BLaER1 treated with 17β-estradiol and CSF1 and Interleukin-3, amounts not matched to agents 10 nM and 100 nM (cell line): ENCODE measurements around the gene TOPORS.

Source experiments
- H3K27ac ChIP-seq, 11 experiments: shearing (Covaris generic); formaldehyde crosslinking; 2 replicates each; pipeline ENCODE4 v1.8.1; 2022
- H3K27me3 ChIP-seq, 11 experiments: shearing (Covaris generic); formaldehyde crosslinking; 2 replicates each; pipeline ENCODE4 v1.8.1; 2022
- H3K36me3 ChIP-seq, 11 experiments: shearing (Covaris generic); formaldehyde crosslinking; 2 replicates each; pipeline ENCODE4 v1.8.1; 2022
- H3K4me1 ChIP-seq, 10 experiments: shearing (Covaris generic); formaldehyde crosslinking; 2 replicates each; pipeline ENCODE4 v1.8.1; 2022
- H3K4me2 ChIP-seq, 11 experiments: shearing (Covaris generic); formaldehyde crosslinking; 2 replicates each; pipeline ENCODE4 v1.8.1; 2022
- H3K4me3 ChIP-seq, 10 experiments: shearing (Covaris generic); formaldehyde crosslinking; 2 replicates each; pipeline ENCODE4 v1.8.1; 2022
- H3K9ac ChIP-seq, 11 experiments: shearing (Covaris generic); formaldehyde crosslinking; 2 replicates each; pipeline ENCODE4 v1.8.1; 2022
- H3K9me3 ChIP-seq, 11 experiments: shearing (Covaris generic); formaldehyde crosslinking; replicated peaks in 1 of 11; 2 replicates each; pipeline ENCODE4 v1.8.1; 2022
- H4K20me1 ChIP-seq, 11 experiments: shearing (Covaris generic); formaldehyde crosslinking; 2 replicates each; pipeline ENCODE4 v1.8.1; 2022
- Cebpa-rat ChIP-seq, 11 experiments: shearing (Covaris generic); IDR thresholded peaks; 2 replicates each; pipeline ENCODE4 v1.8.1; 2022

Gene TOPORS

DNA sequence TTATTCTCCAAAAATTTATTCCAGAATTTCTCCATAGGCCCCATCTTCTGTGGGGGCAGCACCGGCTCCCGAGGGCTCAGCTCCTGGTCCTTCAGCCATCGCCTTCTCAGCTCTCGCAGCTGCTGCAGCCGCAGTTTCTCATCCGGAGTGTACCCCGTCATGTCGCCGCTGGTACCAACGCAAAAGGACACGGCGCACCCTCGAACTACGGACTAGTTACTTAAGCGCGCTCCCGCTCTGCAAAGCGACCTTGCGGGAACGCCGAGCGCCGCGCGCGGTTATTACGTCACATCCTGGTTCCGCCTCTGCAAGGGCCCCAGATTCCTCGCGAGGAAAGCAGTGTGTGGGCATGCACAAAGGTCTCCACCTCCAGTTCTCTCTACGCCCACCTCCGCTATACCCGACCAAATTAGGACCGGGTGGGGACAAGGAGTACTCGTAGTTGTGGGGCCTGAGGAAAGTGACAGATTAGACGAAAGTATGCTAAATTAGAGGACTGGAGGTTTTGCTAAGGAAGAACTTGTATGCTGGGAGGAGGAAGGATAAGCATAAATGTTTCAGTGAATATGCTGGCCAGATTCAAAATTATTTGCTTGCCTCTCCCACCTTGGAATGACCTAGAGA is 20.6 kb upstream of the TOPORS start, which contains the start of gene NDUFB6:
TSS of gene NDUFB6 (minus strand) at position 260 of the 624 bp plus-strand sequence. CDS start at position 161, 99 bp downstream.
- H3K9me3 ChIP-seq: no peaks in the 10 kb centered on the region
- H3K27ac ChIP-seq: peak within 1 kb of the TSS; percentile 62 to 85 (median 75)
- peaks cover 19 to 23% (median 22%) of the 10 kb centered on the region in 10 experiments for H3K4me1 ChIP-seq
- peaks cover 0 to 31% (median 13%) of the 10 kb centered on the region in 11 experiments; a peak in 11 of 22 replicates for H4K20me1 ChIP-seq
- peak within 1 kb of the TSS; percentile 82 to 91 (median 85) for H3K9ac ChIP-seq
- peak in 3 of 11 experiments; percentile 39 to 79 (median 71); a peak in 5 of 22 replicates for TF ChIP-seq Cebpa-rat (IDR thresholded peaks at IDR 0.05)
- no peaks in the 10 kb centered on the region for H3K27me3 ChIP-seq
- H3K4me2 ChIP-seq: peak within 1 kb of the TSS; percentile 77 to 96 (median 86)
- H3K4me3 ChIP-seq: peak within 1 kb of the TSS; percentile 83 to 98 (median 94)
- peaks cover 4 to 25% (median 17%) of the 10 kb centered on the region in 11 experiments; a peak in 19 of 22 replicates for H3K36me3 ChIP-seq

DNA sequence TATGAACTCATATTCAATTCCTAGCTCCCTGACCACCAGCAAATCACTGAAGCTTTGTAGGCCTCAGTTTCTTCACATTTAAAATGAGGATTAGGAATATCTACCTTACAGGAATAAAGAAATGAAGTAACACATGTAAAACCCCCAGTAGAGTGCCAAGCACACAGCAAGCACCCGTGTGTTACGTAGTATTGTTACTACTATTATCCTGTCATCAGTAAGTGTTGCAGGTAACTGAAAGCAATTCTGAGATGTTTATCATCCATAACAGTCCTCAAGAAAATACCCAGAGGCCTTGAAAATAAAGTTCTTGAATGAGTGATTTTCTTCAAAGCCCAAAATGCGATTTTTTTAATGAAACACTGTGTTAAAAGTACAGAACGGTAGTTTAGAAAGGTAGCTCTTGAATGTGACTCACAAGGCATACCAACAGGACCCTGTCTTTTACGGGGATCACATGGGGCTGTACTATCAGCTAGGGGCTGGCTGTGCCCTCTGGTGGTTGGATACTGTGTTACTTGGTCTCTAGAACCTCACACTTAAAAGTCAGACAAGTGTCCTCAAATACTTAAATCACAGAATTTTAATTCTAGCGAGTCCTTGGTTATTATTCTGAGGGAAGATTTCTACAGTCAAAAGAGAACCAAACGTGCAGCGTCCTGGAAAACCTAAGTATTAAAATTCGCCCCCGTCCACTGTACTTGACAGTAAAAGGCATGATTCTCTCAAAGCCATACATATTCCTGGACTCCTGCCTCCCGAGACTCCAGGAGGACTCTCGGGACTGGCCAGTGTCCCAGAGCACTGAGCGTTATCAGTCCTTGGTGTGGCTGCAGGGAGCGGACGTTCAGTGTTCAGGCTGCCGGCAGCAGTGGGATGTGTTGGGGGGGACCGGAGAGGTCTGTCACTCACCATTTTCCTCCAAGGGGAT is 19.8 kb upstream of the TOPORS start:
- peaks cover 0 to 35% (median 15%) of the 10 kb centered on the region in 11 experiments; a peak in 12 of 22 replicates for H4K20me1 ChIP-seq
- peaks cover 19 to 23% (median 22%) of the 10 kb centered on the region in 10 experiments for H3K4me1 ChIP-seq
- peak overlapping the region; percentile 83 to 98 (median 94) for H3K4me3 ChIP-seq
- H3K4me2 ChIP-seq: peak overlapping the region; percentile 77 to 96 (median 86)
- H3K9ac ChIP-seq: peak overlapping the region; percentile 82 to 91 (median 85)
- no peak for TF ChIP-seq Cebpa-rat (IDR thresholded peaks at IDR 0.05)
- peaks cover 11 to 32% (median 25%) of the 10 kb centered on the region in 11 experiments for H3K36me3 ChIP-seq
- H3K9me3 ChIP-seq: no peaks in the 10 kb centered on the region
- H3K27ac ChIP-seq: peak overlapping the region; percentile 50 to 85 (median 75)
- H3K27me3 ChIP-seq: no peaks in the 10 kb centered on the region

DNA sequence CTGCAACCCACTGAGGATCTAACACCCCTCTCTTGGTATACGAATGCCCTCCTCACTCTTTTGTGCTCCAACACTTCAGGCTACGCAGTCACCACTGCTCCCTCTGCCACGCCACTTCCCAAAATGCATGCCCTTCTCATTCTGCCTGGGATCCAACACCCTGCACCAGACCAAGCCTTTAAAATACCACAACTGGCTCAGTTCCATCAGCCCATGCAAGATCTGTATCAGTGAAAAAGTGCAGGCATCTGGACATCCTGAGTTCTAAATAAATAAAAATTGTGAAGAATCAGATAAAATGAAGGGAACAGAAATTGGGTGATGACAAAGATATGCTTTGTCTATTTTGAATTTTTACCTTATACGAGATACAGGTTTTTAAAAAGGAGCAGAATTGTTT is 17.9 kb upstream of the TOPORS start:
- H3K4me3 ChIP-seq: no peak overlapping the region
- no peak overlapping the region for H3K27ac ChIP-seq
- peaks cover 0 to 50% (median 25%) of the 10 kb centered on the region in 11 experiments; a peak in 15 of 22 replicates for H4K20me1 ChIP-seq
- H3K4me2 ChIP-seq: no peak overlapping the region
- H3K27me3 ChIP-seq: no peaks in the 10 kb centered on the region
- H3K36me3 ChIP-seq: peaks cover 30 to 52% (median 45%) of the 10 kb centered on the region in 11 experiments
- TF ChIP-seq Cebpa-rat (IDR thresholded peaks at IDR 0.05): no peak
- H3K9me3 ChIP-seq: no peaks in the 10 kb centered on the region
- H3K9ac ChIP-seq: 0 out of 22 replicates have a peak overlapping the region, but pooled peaks of 3 of the 11 experiments have one; percentile 5 to 39 (median 16)
- H3K4me1 ChIP-seq: peaks cover 19 to 23% (median 22%) of the 10 kb centered on the region in 10 experiments

DNA sequence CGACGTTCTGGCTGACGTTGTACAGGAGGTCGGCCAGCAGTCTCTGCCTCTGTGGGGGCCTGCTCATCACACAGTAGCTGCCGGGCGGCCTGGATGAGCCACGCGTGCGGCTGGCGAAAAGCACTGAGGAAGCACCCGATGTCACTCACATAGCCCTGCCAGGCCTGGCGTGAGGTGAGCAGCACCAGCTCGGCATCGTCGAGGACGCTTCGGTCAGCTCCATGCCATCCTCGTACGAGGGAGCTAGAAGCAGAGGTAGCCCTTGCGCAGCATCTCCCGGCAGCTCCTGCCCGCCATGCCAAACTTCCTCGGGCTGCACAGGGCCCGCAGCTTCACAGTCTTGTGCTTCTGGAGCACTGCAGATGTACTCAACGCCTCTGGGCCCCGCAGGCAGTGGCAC is 14.4 kb upstream of the TOPORS start:
- peaks cover 40 to 80% (median 56%) of the 10 kb centered on the region in 11 experiments for H3K36me3 ChIP-seq
- no peak overlapping the region for H3K9ac ChIP-seq
- H3K9me3 ChIP-seq: no peaks in the 10 kb centered on the region
- H3K27ac ChIP-seq: no peak overlapping the region
- H3K4me3 ChIP-seq: no peak overlapping the region
- no peaks in the 10 kb centered on the region for H3K27me3 ChIP-seq
- H3K4me1 ChIP-seq: peaks cover 9 to 12% (median 10%) of the 10 kb centered on the region in 10 experiments; a peak in 19 of 20 replicates
- no peak for TF ChIP-seq Cebpa-rat (IDR thresholded peaks at IDR 0.05)
- no peak overlapping the region for H3K4me2 ChIP-seq
- peaks cover 0 to 61% (median 25%) of the 10 kb centered on the region in 11 experiments; a peak in 17 of 22 replicates for H4K20me1 ChIP-seq

DNA sequence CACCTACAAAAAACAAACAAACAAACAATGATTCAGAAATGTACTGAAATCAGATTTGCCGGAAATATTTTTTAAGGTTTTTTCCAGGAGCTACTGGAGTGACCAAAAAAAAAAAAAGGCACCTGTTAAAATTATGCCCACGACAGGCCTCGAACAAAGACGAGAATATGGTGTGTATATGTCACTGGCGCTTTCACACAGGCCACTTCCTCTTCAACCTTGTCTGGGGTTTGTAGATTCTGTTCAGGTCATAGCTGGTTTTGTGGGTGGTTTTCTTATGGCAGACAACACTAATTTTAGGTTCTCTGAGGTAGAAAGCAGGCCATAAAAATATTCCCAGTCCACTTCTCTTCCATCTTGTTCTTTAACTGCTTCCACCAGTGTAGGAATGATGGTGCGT is 13.6 kb upstream of the TOPORS start:
- no peaks in the 10 kb centered on the region for H3K27me3 ChIP-seq
- no peak overlapping the region for H3K27ac ChIP-seq
- H3K9ac ChIP-seq: no peak overlapping the region
- H3K4me1 ChIP-seq: peaks cover under 1 to 4% (median 3%) of the 10 kb centered on the region in 10 experiments; a peak in 12 of 20 replicates
- peaks cover 0 to 53% (median 25%) of the 10 kb centered on the region in 11 experiments; a peak in 16 of 22 replicates for H4K20me1 ChIP-seq
- no peaks in the 10 kb centered on the region for H3K9me3 ChIP-seq
- no peak overlapping the region for H3K4me3 ChIP-seq
- peaks cover 40 to 87% (median 56%) of the 10 kb centered on the region in 11 experiments for H3K36me3 ChIP-seq
- no peak for TF ChIP-seq Cebpa-rat (IDR thresholded peaks at IDR 0.05)
- no peak overlapping the region for H3K4me2 ChIP-seq

DNA sequence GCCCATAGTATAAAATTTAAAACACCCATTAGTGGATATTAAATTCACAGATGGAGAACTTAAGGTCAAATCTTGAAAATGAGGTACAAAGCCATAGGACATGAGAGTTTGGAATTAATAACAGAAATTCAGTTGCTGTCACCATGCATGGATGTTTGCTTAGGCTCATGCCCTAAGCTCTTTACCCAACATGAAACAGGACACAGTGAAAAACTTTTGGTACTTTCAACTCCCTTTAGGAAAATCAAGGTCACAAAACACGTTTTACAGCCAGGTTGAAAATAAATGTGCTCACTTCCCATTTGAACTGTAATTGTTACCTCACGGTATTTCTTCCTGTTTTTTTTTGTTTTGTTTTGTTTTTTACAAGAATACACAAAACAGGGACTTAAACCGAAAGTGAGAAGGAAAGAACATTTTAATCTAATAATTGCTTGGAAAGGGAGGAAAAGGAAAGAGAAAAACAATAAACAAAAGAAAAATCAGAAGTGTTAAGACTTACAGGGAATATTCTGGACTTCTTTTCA is 6.1 kb upstream of the TOPORS start:
- Histone ChIP-seq H3K9ac (peak overlapping the region in 3 of 11 experiments; percentile 31 to 46 (median 35); a peak in 4 of 22 replicates), H3K4me2 (peak overlapping the region in 5 of 11 experiments; percentile 14 to 67 (median 52); a peak in 7 of 22 replicates), H3K36me3 (peaks cover 0 to 25% (median 3%) of the 10 kb centered on the region in 11 experiments; a peak in 4 of 22 replicates), H4K20me1 (peaks cover 0 to 25% (median 0%) of the 10 kb centered on the region in 11 experiments; a peak in 3 of 22 replicates), H3K27me3 (no peaks in the 10 kb centered on the region), H3K9me3 (no peaks in the 10 kb centered on the region), H3K27ac (peak overlapping the region in 8 of 11 experiments; percentile 2 to 64 (median 30); a peak in 10 of 22 replicates), H3K4me3 (no peak overlapping the region), H3K4me1 (peaks cover 15 to 50% (median 32%) of the 10 kb centered on the region in 10 experiments)
- TF ChIP-seq Cebpa-rat (IDR thresholded peaks at IDR 0.05): no peak

DNA sequence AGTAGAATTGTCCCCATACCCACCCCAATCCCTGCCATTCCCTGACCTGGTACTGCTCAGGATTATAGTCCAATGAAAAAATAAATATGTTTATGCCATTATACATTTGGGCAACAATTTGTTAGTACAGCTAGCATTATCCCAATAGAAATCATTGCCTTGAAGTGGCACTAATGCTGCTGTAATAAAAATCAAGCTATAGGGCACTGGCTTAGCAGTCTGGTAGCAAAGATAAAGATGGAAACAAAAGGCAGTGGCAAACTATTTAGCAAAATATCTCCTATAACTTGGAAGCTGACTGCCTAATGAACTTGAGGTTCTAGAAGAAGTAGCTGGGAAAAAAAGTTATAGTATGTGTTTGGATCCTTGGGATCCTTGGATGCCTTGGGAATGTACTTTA is 2.2 kb upstream of the TOPORS start:
- Histone ChIP-seq H4K20me1 (peaks cover 11 to 27% (median 12%) of the 10 kb centered on the region in 11 experiments; a peak in 20 of 22 replicates), H3K4me3 (no peak overlapping the region), H3K27me3 (no peaks in the 10 kb centered on the region), H3K4me2 (peak overlapping the region; percentile 69 to 94 (median 84); a peak in 20 of 22 replicates), H3K4me1 (peaks cover 26 to 58% (median 43%) of the 10 kb centered on the region in 10 experiments), H3K27ac (peak overlapping the region in 8 of 11 experiments; percentile 24 to 95 (median 72); a peak in 15 of 22 replicates), H3K36me3 (peaks cover 0 to 8% (median 3%) of the 10 kb centered on the region in 11 experiments; a peak in 3 of 22 replicates), H3K9ac (peak overlapping the region in 6 of 11 experiments; percentile 0 to 19 (median 13); a peak in 6 of 22 replicates), H3K9me3 (no peaks in the 10 kb centered on the region)
- TF ChIP-seq Cebpa-rat (IDR thresholded peaks at IDR 0.05): no peak

DNA sequence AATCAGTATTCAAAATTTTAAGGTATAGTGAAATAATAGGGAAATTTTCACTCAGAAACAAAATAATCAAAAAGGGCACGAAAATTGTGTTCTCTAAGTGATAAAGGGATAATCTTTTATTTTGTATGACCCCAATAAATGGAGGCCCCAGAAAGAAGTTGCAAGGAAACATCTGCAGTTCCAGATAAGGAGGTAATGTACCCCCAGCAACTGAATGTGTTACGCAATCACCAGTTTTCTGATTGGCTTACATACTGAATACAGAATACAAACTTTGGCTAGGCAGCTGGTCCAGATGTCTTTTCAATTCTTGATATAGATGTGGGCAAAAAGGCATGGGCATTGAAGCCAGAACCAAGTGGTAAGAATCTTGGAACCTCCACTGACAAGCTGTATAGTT is 1.7 kb upstream of the TOPORS start:
- Histone ChIP-seq H4K20me1 (peaks cover 16 to 29% (median 17%) of the 10 kb centered on the region in 11 experiments), H3K9ac (peak overlapping the region in 7 of 11 experiments; percentile 0 to 93 (median 15); a peak in 7 of 22 replicates), H3K4me2 (peak overlapping the region; percentile 69 to 94 (median 84); a peak in 20 of 22 replicates), H3K36me3 (peaks cover 2 to 12% (median 5%) of the 10 kb centered on the region in 11 experiments; a peak in 14 of 22 replicates), H3K27ac (peak overlapping the region in 8 of 11 experiments; percentile 24 to 97 (median 93); a peak in 14 of 22 replicates), H3K4me3 (peak overlapping the region in 1 of 10 experiments; percentile 11; a peak in 1 of 20 replicates), H3K4me1 (peaks cover 31 to 58% (median 47%) of the 10 kb centered on the region in 10 experiments), H3K27me3 (no peaks in the 10 kb centered on the region), H3K9me3 (no peaks in the 10 kb centered on the region)
- peak in 10 of 11 experiments; percentile 31 to 97 (median 90); a peak in 18 of 22 replicates for TF ChIP-seq Cebpa-rat (IDR thresholded peaks at IDR 0.05)
